Hepatocyte (in vitro differentiated cells): Measurements from ENCODE around the gene WDR17.

Source experiments
- EZH2 ChIP-seq: fragments of 200-600 bp; sonication (generic); IDR thresholded peaks from 2 replicates; pipeline ENCODE4 v1.6.1; 2016; ENCODE audit warnings: antibody characterized with exemption, mild to moderate bottlenecking, borderline replicate concordance
- EZH2phosphoT487 ChIP-seq: fragments of 200-600 bp; sonication (generic); IDR thresholded peaks from one replicate; pipeline ENCODE4 v1.6.1; 2018; ENCODE audit warnings: antibody characterized with exemption, mild to moderate bottlenecking, low read depth, moderate library complexity; ENCODE audit not compliant: unreplicated experiment, severe bottlenecking
- TF ChIP-seq, protein P1 (sequence below): fragments of 200-600 bp; sonication (generic); IDR thresholded peaks from 2 replicates; pipeline ENCODE4 v1.5.1; 2016; ENCODE audit warnings: antibody characterized with exemption, mild to moderate bottlenecking; ENCODE audit not compliant: poor library complexity

DNA sequence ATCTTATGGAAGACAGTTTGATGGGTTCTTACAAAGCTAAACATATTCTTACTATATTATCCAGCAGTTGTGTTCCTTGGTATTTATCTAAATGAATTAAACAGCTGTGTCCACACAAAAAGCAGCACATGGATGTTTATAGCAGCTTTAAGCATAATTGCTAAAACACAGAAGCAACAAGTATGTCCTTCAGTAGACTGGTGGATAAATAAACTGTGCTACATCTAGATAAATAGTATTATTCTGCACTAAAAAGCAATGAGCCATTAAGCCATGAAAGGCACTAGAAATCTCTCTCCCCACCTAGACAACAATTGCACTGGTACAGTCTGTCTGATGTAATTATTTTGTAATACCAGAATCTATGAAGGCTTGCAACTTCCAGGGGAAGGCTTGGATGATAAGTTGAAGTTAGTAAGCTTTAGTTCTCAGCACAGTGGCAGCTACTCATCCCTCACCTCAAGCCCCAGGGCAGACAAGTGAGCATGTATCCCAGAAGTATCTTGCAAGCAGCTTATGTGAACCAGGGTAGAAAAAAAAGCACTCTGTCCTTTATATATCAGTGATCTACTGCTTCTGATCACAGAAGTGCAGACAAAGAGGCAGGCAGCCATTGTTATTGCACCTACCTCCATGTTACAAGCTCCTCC is 36.9 kb downstream of the WDR17 start:
- TF ChIP-seq, protein P1, sequence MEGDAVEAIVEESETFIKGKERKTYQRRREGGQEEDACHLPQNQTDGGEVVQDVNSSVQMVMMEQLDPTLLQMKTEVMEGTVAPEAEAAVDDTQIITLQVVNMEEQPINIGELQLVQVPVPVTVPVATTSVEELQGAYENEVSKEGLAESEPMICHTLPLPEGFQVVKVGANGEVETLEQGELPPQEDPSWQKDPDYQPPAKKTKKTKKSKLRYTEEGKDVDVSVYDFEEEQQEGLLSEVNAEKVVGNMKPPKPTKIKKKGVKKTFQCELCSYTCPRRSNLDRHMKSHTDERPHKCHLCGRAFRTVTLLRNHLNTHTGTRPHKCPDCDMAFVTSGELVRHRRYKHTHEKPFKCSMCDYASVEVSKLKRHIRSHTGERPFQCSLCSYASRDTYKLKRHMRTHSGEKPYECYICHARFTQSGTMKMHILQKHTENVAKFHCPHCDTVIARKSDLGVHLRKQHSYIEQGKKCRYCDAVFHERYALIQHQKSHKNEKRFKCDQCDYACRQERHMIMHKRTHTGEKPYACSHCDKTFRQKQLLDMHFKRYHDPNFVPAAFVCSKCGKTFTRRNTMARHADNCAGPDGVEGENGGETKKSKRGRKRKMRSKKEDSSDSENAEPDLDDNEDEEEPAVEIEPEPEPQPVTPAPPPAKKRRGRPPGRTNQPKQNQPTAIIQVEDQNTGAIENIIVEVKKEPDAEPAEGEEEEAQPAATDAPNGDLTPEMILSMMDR, result no peak
- TF ChIP-seq EZH2, result no peak
- TF ChIP-seq EZH2phosphoT487, result no peak
